ENCODE results near the gene HESX1. TPM values are rescaled to one million over a fixed set of nuclear protein-coding genes. Genes with fewer than 3 reads are reported as not detected.

Gene HESX1
- total and polyA plus RNA-seq, 2 experiments from 2014 or later = 21.1 to 56.7 TPM

DNA sequence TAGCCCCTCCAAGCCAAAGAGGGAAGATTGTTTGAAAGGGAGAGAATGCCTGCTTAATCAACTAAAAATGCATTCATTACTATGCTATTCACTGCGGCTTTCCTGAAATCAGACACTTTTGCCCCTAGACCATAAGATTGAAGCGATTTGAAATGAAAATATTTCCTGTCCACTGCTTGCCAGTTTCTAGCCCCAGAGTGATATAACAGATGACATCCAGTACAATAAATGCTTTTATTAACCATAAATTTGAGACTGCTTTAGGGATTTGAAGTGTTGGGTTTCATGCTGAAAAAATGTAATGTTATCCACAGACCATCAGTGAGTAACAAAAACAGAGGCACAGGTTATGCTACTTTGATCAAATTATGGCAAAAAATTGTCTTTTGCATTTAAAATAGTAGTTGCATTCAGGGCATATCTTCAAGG, 48.7 kb downstream of the HESX1 start:
- Mint-ChIP-seq H3K9me3 (no peaks in the 10 kb centered on the region), H3K4me3 (no peak overlapping the region; the same call in 2 of the 3 replicates), H3K36me3 (ENCODE audit: low read depth) (peaks cover 28% of the 10 kb centered on the region), H3K27me3 (ENCODE audit: insufficient read depth, low read depth, poor library complexity) (peaks cover 13% of the 10 kb centered on the region), H3K27ac (no peak overlapping the region; the same call in 1 of the 2 replicates), H3K4me1 (peaks cover 59% of the 10 kb centered on the region)
- no peaks in the 10 kb centered on the region for H3K9me2 ChIP-seq (ENCODE audit: insufficient read depth)
- no peak for TF ChIP-seq ETS1 (IDR thresholded peaks at IDR 0.05)
- no peak for TF ChIP-seq ZNF331 (CRISPR knock-in tag; IDR thresholded peaks at IDR 0.05; ENCODE audit: low read depth)
- no peak for TF ChIP-seq ZNF114 (CRISPR knock-in tag; IDR thresholded peaks at IDR 0.05)
- TF ChIP-seq, protein P1, sequence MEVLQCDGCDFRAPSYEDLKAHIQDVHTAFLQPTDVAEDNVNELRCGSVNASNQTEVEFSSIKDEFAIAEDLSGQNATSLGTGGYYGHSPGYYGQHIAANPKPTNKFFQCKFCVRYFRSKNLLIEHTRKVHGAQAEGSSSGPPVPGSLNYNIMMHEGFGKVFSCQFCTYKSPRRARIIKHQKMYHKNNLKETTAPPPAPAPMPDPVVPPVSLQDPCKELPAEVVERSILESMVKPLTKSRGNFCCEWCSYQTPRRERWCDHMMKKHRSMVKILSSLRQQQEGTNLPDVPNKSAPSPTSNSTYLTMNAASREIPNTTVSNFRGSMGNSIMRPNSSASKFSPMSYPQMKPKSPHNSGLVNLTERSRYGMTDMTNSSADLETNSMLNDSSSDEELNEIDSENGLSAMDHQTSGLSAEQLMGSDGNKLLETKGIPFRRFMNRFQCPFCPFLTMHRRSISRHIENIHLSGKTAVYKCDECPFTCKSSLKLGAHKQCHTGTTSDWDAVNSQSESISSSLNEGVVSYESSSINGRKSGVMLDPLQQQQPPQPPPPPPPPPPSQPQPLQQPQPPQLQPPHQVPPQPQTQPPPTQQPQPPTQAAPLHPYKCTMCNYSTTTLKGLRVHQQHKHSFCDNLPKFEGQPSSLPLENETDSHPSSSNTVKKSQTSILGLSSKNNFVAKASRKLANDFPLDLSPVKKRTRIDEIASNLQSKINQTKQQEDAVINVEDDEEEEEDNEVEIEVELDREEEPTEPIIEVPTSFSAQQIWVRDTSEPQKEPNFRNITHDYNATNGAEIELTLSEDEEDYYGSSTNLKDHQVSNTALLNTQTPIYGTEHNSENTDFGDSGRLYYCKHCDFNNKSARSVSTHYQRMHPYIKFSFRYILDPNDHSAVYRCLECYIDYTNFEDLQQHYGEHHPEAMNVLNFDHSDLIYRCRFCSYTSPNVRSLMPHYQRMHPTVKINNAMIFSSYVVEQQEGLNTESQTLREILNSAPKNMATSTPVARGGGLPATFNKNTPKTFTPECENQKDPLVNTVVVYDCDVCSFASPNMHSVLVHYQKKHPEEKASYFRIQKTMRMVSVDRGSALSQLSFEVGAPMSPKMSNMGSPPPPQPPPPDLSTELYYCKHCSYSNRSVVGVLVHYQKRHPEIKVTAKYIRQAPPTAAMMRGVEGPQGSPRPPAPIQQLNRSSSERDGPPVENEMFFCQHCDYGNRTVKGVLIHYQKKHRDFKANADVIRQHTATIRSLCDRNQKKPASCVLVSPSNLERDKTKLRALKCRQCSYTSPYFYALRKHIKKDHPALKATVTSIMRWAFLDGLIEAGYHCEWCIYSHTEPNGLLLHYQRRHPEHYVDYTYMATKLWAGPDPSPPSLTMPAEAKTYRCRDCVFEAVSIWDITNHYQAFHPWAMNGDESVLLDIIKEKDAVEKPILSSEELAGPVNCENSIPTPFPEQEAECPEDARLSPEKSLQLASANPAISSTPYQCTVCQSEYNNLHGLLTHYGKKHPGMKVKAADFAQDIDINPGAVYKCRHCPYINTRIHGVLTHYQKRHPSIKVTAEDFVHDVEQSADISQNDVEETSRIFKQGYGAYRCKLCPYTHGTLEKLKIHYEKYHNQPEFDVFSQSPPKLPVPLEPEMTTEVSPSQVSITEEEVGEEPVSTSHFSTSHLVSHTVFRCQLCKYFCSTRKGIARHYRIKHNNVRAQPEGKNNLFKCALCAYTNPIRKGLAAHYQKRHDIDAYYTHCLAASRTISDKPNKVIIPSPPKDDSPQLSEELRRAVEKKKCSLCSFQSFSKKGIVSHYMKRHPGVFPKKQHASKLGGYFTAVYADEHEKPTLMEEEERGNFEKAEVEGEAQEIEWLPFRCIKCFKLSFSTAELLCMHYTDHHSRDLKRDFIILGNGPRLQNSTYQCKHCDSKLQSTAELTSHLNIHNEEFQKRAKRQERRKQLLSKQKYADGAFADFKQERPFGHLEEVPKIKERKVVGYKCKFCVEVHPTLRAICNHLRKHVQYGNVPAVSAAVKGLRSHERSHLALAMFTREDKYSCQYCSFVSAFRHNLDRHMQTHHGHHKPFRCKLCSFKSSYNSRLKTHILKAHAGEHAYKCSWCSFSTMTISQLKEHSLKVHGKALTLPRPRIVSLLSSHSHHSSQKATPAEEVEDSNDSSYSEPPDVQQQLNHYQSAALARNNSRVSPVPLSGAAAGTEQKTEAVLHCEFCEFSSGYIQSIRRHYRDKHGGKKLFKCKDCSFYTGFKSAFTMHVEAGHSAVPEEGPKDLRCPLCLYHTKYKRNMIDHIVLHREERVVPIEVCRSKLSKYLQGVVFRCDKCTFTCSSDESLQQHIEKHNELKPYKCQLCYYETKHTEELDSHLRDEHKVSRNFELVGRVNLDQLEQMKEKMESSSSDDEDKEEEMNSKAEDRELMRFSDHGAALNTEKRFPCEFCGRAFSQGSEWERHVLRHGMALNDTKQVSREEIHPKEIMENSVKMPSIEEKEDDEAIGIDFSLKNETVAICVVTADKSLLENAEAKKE (CRISPR knock-in tag; IDR thresholded peaks at IDR 0.05) = no peak
- H3K4me3 ChIP-seq = no peak overlapping the region
- H3K4me2 ChIP-seq = peak overlapping the region; percentile 72
- H3F3A ChIP-seq (replicated peaks; ENCODE audit: low read depth) = 0 out of 2 replicates have a peak, but pooled peaks cover 4% of the 10 kb centered on the region
- DNase-seq (ENCODE audit: low spot score) (no peak), ATAC-seq (no peak)
- H3K4me1 ChIP-seq (ENCODE audit: insufficient read depth) = peaks cover 60% of the 10 kb centered on the region
- no peak overlapping the region for H2AFZ ChIP-seq
- no peaks in the 10 kb centered on the region for H3K27me3 ChIP-seq (ENCODE audit: insufficient read depth)
- peaks cover 41% of the 10 kb centered on the region for H4K20me1 ChIP-seq (replicated peaks; ENCODE audit: insufficient read depth)
- H3K79me2 ChIP-seq (replicated peaks; ENCODE audit: insufficient read depth) = peaks cover 98% of the 10 kb centered on the region
- no peaks in the 10 kb centered on the region for H3K36me3 ChIP-seq (ENCODE audit: insufficient read depth)
- no peak overlapping the region for H3K27ac ChIP-seq (ENCODE audit: low read depth)

GRCh38 chr3:57150113-57150581, 49.6 kb downstream of the HESX1 start:
- H3K36me3 ChIP-seq (ENCODE audit: insufficient read depth) = no peaks in the 10 kb centered on the region
- peak overlapping the region; percentile 47; the same call in 1 of the 2 replicates for H3K27ac ChIP-seq (ENCODE audit: low read depth)
- no peaks in the 10 kb centered on the region for H3K9me3 Mint-ChIP-seq
- peaks cover 51% of the 10 kb centered on the region for H3K4me1 ChIP-seq (ENCODE audit: insufficient read depth)
- H3K79me2 ChIP-seq (replicated peaks; ENCODE audit: insufficient read depth) = peaks cover 98% of the 10 kb centered on the region
- peaks cover 56% of the 10 kb centered on the region for H3K4me1 Mint-ChIP-seq
- H3F3A ChIP-seq (replicated peaks; ENCODE audit: low read depth) = 0 out of 2 replicates have a peak, but pooled peaks cover 4% of the 10 kb centered on the region
- peaks cover 44% of the 10 kb centered on the region for H4K20me1 ChIP-seq (replicated peaks; ENCODE audit: insufficient read depth)
- H2AFZ ChIP-seq = no peak overlapping the region
- H3K27me3 ChIP-seq (ENCODE audit: insufficient read depth) = no peaks in the 10 kb centered on the region
- H3K27ac Mint-ChIP-seq = no peak overlapping the region
- peak; percentile 19; the same call in 1 of the 3 replicates for ATAC-seq
- H3K36me3 Mint-ChIP-seq (ENCODE audit: low read depth) = peaks cover 28% of the 10 kb centered on the region
- no peak for DNase-seq (ENCODE audit: low spot score)
- no peak overlapping the region for H3K4me3 Mint-ChIP-seq
- no peak overlapping the region for H3K4me3 ChIP-seq
- H3K4me2 ChIP-seq = peak overlapping the region; percentile 72; the same call in 1 of the 2 replicates
- H3K9me2 ChIP-seq (ENCODE audit: insufficient read depth) = no peaks in the 10 kb centered on the region
- peaks cover 11% of the 10 kb centered on the region for H3K27me3 Mint-ChIP-seq (ENCODE audit: insufficient read depth, low read depth, poor library complexity)
- TF ChIP-seq POLR2AphosphoS5 (IDR thresholded peaks at IDR 0.05; ENCODE audit: low read depth) (no peak), ETS1 (IDR thresholded peaks at IDR 0.05) (no peak), EZH2 (IDR thresholded peaks at IDR 0.05; ENCODE audit: low read depth, unreplicated experiment) (no peak), ZNF331 (CRISPR knock-in tag; IDR thresholded peaks at IDR 0.05; ENCODE audit: low read depth) (no peak), REST (IDR thresholded peaks at IDR 0.05; ENCODE audit: unreplicated experiment) (no peak), JUNB (IDR thresholded peaks at IDR 0.05; ENCODE audit: unreplicated experiment) (no peak)

Data from GM23338 (cell line).